Upper lobe of left lung (tissue), 6 donors: Measurements from ENCODE around the gene DOCK4. TPM values are rescaled to one million over a fixed set of nuclear protein-coding genes. Genes with fewer than 3 reads are reported as not detected.

Experiments
- ATAC-seq, 2 donors: fragments of 200-7000 bp; cut with Tn5 transposase; one replicate each; pipeline ENCODE4 v1.9.1; 2022; ENCODE audit warnings: mild to moderate bottlenecking in 2 of 2, moderate library complexity in 2 of 2; ENCODE audit not compliant: low FRiP score in 2 of 2
- DNase-seq, 2 donors: peaks; one replicate each; pipeline ENCODE4 v3.0.0-alpha.2; 2019 to 2020
- H3K27ac ChIP-seq, 4 donors: fragments of 200-600 bp; sonication (generic); one replicate each; pipeline ENCODE4 v1.5.1; 2016 to 2019
- H3K27me3 ChIP-seq, 4 donors: fragments of 200-600 bp; sonication (generic); one replicate each; pipeline ENCODE4 v1.5.1; 2017 to 2019
- H3K36me3 ChIP-seq, 4 donors: fragments of 200-600 bp; sonication (generic); one replicate each; pipeline ENCODE4 v1.5.1; 2016 to 2019
- H3K4me1 ChIP-seq, 4 donors: fragments of 200-600 bp; sonication (generic); one replicate each; pipeline ENCODE4 v1.5.1; 2018 to 2019
- H3K4me3 ChIP-seq, 4 donors: fragments of 200-600 bp; sonication (generic); one replicate each; pipeline ENCODE4 v1.5.1; 2017 to 2019; ENCODE audit warnings: mild to moderate bottlenecking in 2 of 4, moderate library complexity in 1 of 4
- H3K9me3 ChIP-seq, 4 donors: fragments of 200-600 bp; sonication (generic); one replicate each; pipeline ENCODE4 v1.5.1; 2018 to 2019
- EP300 ChIP-seq, 4 donors: sonication (generic); formaldehyde crosslinking; IDR thresholded peaks; one replicate each; pipeline ENCODE4 v1.5.1; 2017; ENCODE audit warnings: antibody characterized with exemption in 4 of 4, control low read depth in 2 of 4
- POLR2A ChIP-seq, 4 donors: fragments of 450-650 bp; IDR thresholded peaks; one replicate each; pipeline ENCODE4 v1.5.1; 2016 to 2017; ENCODE audit warnings: antibody characterized with exemption in 4 of 4, mild to moderate bottlenecking in 2 of 4
- POLR2AphosphoS5 ChIP-seq, 2 donors: sonication (generic); formaldehyde crosslinking; IDR thresholded peaks; one replicate each; pipeline ENCODE4 v1.5.1; 2017; ENCODE audit warnings: antibody characterized with exemption in 2 of 2
- WGBS, 2 donors: methylation state at CpG; one replicate each; pipeline ENCODE4 v1.1.5; 2017 to 2018; 5-methylcytosine and 5-hydroxymethylcytosine counted together
- total RNA-seq, 6 donors: library from RNA; depleted of rRNA in 4 of 6; stranded (reverse); fragments of >200 nt in 4 of 6; gene quantifications; one replicate each; pipeline versions ENCODE4 v1.1.0 to v1.2.1, GENCODE V29; 2016 to 2021
- TF ChIP-seq, protein P1 (sequence below), 6 experiments: fragments of 450-650 bp in 4 of 6; fragments of 200-600 bp in 2 of 6; sonication (generic) in 2 of 6; IDR thresholded peaks; one replicate each; pipeline ENCODE4 v1.5.1; 2016 to 2019; ENCODE audit warnings: antibody characterized with exemption in 6 of 6
- donor health status: DM: no; HTN: no; CAD: no; lungs with moderate emphysema.
- donor health status: DM: no; HTN: yes; CAD: no; lungs with severe emphysema.

The DOCK4 gene
- total RNA-seq, 6 donors from 2014 or later, result 53.6 to 166 (median 100) TPM

DNA sequence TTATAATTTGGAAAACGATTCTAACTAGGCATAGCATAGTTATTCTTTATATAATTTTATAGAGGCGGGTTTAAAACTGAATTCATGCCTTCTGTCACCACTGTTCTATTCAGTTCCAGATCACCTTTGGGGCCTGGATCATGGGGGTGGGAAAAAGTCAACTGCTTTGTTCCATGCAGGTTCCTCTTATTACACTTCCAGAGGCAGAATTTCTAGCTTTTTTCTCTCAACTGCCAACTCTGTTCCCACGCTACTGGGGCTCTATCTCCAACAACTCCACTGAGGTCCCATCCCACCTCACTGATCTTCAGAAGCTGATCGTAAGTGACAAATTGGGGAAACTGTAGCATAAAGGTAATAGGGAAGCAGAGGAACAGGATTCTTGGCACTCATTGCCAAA is 360.3 kb downstream of the DOCK4 start:
- H3K4me3 ChIP-seq, result no peak overlapping the region
- no peaks in the 10 kb centered on the region for H3K4me1 ChIP-seq
- TF ChIP-seq POLR2A (IDR thresholded peaks at IDR 0.05) (no peak), EP300 (IDR thresholded peaks at IDR 0.05) (no peak), POLR2AphosphoS5 (IDR thresholded peaks at IDR 0.05) (no peak)
- TF ChIP-seq, protein P1, sequence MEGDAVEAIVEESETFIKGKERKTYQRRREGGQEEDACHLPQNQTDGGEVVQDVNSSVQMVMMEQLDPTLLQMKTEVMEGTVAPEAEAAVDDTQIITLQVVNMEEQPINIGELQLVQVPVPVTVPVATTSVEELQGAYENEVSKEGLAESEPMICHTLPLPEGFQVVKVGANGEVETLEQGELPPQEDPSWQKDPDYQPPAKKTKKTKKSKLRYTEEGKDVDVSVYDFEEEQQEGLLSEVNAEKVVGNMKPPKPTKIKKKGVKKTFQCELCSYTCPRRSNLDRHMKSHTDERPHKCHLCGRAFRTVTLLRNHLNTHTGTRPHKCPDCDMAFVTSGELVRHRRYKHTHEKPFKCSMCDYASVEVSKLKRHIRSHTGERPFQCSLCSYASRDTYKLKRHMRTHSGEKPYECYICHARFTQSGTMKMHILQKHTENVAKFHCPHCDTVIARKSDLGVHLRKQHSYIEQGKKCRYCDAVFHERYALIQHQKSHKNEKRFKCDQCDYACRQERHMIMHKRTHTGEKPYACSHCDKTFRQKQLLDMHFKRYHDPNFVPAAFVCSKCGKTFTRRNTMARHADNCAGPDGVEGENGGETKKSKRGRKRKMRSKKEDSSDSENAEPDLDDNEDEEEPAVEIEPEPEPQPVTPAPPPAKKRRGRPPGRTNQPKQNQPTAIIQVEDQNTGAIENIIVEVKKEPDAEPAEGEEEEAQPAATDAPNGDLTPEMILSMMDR (IDR thresholded peaks at IDR 0.05), result no peak
- WGBS, 2 donors, result 90 to 91% methylated on average over 4 of the region's 4 CpGs
- no peaks in the 10 kb centered on the region for H3K27me3 ChIP-seq
- H3K27ac ChIP-seq, result no peak overlapping the region
- H3K36me3 ChIP-seq, result peaks cover 4 to 83% (median 20%) of the 10 kb centered on the region in 4 donors
- no peaks in the 10 kb centered on the region for H3K9me3 ChIP-seq
- ATAC-seq, result no peak
- no peak for DNase-seq

DNA sequence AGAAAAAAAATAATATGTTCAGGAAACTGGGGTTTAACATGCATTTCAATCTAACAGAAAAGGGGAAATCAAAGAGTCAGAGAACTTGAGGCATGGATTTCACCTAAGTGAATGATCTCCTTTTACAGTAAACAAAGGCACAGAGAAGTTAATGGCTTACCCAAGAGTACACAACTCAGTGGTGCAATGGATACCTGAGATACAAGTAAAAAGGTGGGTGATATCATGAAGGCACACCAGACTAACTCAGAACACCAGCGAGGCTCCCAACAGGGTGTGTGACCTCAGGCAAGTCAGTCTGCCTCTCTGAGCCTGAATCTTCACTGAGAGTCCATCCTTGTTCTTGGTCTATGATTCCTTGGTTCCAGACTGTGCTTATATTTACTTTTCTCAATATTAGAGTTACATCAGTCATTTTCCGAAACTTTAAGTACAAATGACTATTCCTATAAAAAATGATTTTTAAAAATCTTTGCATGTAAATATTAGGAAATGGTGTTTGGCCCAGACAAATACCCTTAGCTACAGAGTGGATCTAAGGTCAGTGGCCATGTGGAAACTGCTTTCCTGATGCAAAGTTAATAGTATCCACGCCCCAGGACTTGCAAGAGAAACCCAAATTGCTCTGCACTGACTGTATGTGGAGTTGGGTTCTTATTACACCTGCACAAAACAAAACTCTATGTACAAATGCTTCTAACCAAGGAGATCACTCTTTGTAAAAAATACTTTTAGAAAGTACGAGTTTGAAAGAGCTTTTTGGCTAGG is 361.1 kb downstream of the DOCK4 start:
- ATAC-seq, result no peak
- TF ChIP-seq EP300 (IDR thresholded peaks at IDR 0.05) (no peak), POLR2AphosphoS5 (IDR thresholded peaks at IDR 0.05) (no peak), POLR2A (IDR thresholded peaks at IDR 0.05) (no peak)
- TF ChIP-seq, protein P1 (IDR thresholded peaks at IDR 0.05), result no peak
- peaks cover 4 to 90% (median 26%) of the 10 kb centered on the region in 4 donors for H3K36me3 ChIP-seq
- H3K27me3 ChIP-seq, result no peaks in the 10 kb centered on the region
- WGBS, 2 donors, result 88 to 90% methylated on average over 4 of the region's 4 CpGs
- no peak overlapping the region for H3K27ac ChIP-seq
- no peak overlapping the region for H3K4me3 ChIP-seq
- H3K4me1 ChIP-seq, result no peaks in the 10 kb centered on the region
- no peaks in the 10 kb centered on the region for H3K9me3 ChIP-seq
- no peak for DNase-seq

DNA sequence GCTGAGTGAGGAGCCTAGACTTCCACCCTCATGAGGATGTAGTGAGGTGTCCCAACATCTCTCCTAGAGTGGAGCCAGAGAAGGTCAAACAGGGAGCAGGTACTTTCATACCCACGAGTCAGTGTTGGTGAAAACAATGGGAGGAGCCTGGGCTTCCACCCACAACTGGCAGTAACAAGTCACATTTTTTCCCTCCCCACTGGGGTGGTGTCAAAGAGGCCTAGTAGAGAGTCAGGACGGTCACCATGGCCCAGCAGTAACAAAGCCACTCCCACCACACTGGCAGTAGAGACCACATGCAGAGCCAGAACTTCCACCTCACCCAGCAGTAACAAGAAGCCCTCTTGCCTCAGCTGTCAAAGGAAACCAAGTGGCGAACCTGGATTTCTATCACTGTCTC is 363.7 kb downstream of the DOCK4 start:
- Histone ChIP-seq H3K36me3 (peaks cover 4 to 74% (median 24%) of the 10 kb centered on the region in 4 donors), H3K27ac (no peak overlapping the region), H3K27me3 (no peaks in the 10 kb centered on the region), H3K4me1 (no peaks in the 10 kb centered on the region), H3K4me3 (no peak overlapping the region), H3K9me3 (no peaks in the 10 kb centered on the region)
- ATAC-seq, result no peak
- DNase-seq, result no peak
- TF ChIP-seq POLR2A (IDR thresholded peaks at IDR 0.05) (no peak), EP300 (IDR thresholded peaks at IDR 0.05) (no peak), POLR2AphosphoS5 (IDR thresholded peaks at IDR 0.05) (no peak)
- TF ChIP-seq, protein P1 (IDR thresholded peaks at IDR 0.05), result no peak
- 65 to 77% methylated on average over 3 of the region's 3 CpGs for WGBS, 2 donors

DNA sequence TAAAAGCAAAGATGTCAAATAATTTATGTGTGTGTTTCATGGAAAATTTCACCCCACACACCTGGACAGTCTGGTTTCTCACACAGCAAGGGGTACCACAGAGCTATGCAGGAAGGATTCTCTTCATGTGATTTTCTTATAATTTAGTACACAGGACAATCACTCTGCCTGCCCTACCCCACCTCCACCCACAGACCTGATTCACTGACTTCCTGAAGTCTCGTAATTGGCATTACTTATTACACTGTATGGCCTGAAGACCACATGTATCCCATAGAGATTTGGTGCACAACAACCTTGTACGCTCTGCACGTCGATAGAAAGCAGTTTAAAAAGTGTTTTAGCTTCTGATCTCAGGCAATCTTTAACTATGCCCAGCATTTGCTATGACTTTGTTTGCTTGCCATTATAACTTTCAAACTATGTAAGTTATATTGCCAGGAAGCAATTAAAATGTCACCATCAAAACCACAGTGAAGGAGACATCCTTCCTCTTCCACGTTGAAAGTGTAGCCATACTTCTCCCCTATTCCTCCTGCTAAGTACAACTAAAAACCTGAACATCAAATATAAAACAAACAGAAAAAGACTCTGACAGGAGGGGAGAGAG is 364.5 kb downstream of the DOCK4 start:
- peaks cover 4 to 68% (median 23%) of the 10 kb centered on the region in 4 donors for H3K36me3 ChIP-seq
- no peaks in the 10 kb centered on the region for H3K9me3 ChIP-seq
- H3K4me1 ChIP-seq, result no peaks in the 10 kb centered on the region
- DNase-seq (no peak), ATAC-seq (no peak)
- H3K4me3 ChIP-seq, result no peak overlapping the region
- no peaks in the 10 kb centered on the region for H3K27me3 ChIP-seq
- 60 to 68% methylated on average over 5 of the region's 5 CpGs for WGBS, 2 donors
- TF ChIP-seq POLR2A (IDR thresholded peaks at IDR 0.05) (no peak), POLR2AphosphoS5 (IDR thresholded peaks at IDR 0.05) (no peak), EP300 (IDR thresholded peaks at IDR 0.05) (no peak)
- TF ChIP-seq, protein P1 (IDR thresholded peaks at IDR 0.05), result no peak
- no peak overlapping the region for H3K27ac ChIP-seq
